Esophagus squamous epithelium (tissue), 5 donors: ENCODE results near the gene MT1A. TPM values are rescaled to one million over a fixed set of nuclear protein-coding genes. Genes with fewer than 3 reads are reported as not detected.

ENCODE experiments used
- DNase-seq: peaks from one replicate; lab custom pipeline; 2025; lab: John Stamatoyannopoulos, UW
- H3K27ac ChIP-seq, 4 donors: fragments of 200-600 bp; sonication (generic); one replicate each; pipeline ENCODE4 v1.5.1; 2016 to 2019; ENCODE audit warnings: mild to moderate bottlenecking in 1 of 4
- H3K27me3 ChIP-seq, 4 donors: fragments of 200-600 bp; sonication (generic); 1 replicate in 3 of 4; 2 replicates in 1 of 4; pipeline versions ENCODE4 v1.5.1 to v1.6.0; 2017 to 2021; ENCODE audit warnings: antibody characterized with exemption in 1 of 4
- H3K36me3 ChIP-seq, 3 donors: fragments of 200-600 bp; sonication (generic); one replicate each; pipeline ENCODE4 v1.5.1; 2016 to 2019
- H3K4me1 ChIP-seq, 3 donors: fragments of 200-600 bp; sonication (generic); one replicate each; pipeline ENCODE4 v1.5.1; 2017 to 2019
- H3K4me3 ChIP-seq, 4 donors: fragments of 200-600 bp; sonication (generic); 1 replicate in 3 of 4; 2 replicates in 1 of 4; pipeline ENCODE4 v1.5.1; 2016 to 2019; ENCODE audit warnings: mild to moderate bottlenecking in 2 of 4, moderate library complexity in 1 of 4
- H3K9me3 ChIP-seq, 3 donors: fragments of 200-600 bp; sonication (generic); one replicate each; pipeline ENCODE4 v1.5.1; 2016 to 2019
- POLR2A ChIP-seq, 4 donors: fragments of 450-650 bp; IDR thresholded peaks; one replicate each; pipeline ENCODE4 v1.6.1; 2017; ENCODE audit warnings: antibody characterized with exemption in 4 of 4, mild to moderate bottlenecking in 4 of 4, moderate library complexity in 3 of 4
- WGBS, 2 donors: methylation state at CpG; one replicate each; pipeline ENCODE4 v1.1.5; 2018; 5-methylcytosine and 5-hydroxymethylcytosine counted together
- intact Hi-C: fragments of 100-400 bp; cut with DNase I; formaldehyde crosslinking; loops from one replicate; pipeline ENCODE4 v1.15.0; 2022
- total RNA-seq, 4 donors: library from RNA; depleted of rRNA; stranded (reverse); fragments of >200 nt; gene quantifications; one replicate each; pipeline ENCODE4 v1.1.0, GENCODE V29; 2016
- TF ChIP-seq, protein P1 (sequence below), 6 experiments: fragments of 450-650 bp in 4 of 6; fragments of 200-600 bp in 2 of 6; sonication (generic) in 2 of 6; IDR thresholded peaks; one replicate each; pipeline ENCODE4 v1.5.1; 2016 to 2019; ENCODE audit warnings: antibody characterized with exemption in 6 of 6, mild to moderate bottlenecking in 4 of 6, moderate library complexity in 4 of 6
- donor health status: DM: yes; HTN: yes; CAD: no.

The MT1A gene
- total RNA-seq, 4 donors from 2014 or later, result 3.3 to 34.2 (median 5.3) TPM; not detected in 1

DNA sequence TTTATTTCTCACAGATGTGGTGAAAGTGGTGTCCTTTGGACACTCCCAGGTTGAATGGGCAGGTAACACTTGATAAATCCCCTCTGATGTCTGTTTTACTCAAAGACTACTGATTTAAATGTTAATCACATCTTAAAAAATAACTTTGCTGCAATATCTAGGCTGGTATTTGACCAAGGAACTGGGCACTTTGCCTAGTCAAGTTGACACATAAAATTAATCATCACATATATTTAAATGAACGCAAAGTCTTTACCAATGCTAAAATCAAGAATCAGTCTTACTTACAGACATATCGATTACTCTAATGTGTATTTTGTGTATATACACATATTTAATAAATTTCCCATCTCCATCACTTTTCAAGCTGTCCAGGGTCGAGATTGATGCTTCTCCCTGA lies 23.1 kb upstream of the MT1A start:
- Histone ChIP-seq H3K27me3 (peaks cover 0 to 19% (median 0%) of the 10 kb centered on the region in 4 donors), H3K36me3 (no peaks in the 10 kb centered on the region), H3K4me1 (peaks cover 18 to 42% (median 21%) of the 10 kb centered on the region in 3 donors), H3K4me3 (no peak overlapping the region), H3K27ac (no peak overlapping the region), H3K9me3 (no peaks in the 10 kb centered on the region)
- WGBS, 2 donors, result 59 to 68% methylated on average over 3 of the region's 3 CpGs
- no peak for TF ChIP-seq POLR2A (IDR thresholded peaks at IDR 0.05)
- TF ChIP-seq, protein P1, sequence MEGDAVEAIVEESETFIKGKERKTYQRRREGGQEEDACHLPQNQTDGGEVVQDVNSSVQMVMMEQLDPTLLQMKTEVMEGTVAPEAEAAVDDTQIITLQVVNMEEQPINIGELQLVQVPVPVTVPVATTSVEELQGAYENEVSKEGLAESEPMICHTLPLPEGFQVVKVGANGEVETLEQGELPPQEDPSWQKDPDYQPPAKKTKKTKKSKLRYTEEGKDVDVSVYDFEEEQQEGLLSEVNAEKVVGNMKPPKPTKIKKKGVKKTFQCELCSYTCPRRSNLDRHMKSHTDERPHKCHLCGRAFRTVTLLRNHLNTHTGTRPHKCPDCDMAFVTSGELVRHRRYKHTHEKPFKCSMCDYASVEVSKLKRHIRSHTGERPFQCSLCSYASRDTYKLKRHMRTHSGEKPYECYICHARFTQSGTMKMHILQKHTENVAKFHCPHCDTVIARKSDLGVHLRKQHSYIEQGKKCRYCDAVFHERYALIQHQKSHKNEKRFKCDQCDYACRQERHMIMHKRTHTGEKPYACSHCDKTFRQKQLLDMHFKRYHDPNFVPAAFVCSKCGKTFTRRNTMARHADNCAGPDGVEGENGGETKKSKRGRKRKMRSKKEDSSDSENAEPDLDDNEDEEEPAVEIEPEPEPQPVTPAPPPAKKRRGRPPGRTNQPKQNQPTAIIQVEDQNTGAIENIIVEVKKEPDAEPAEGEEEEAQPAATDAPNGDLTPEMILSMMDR (IDR thresholded peaks at IDR 0.05), result no peak
- DNase-seq, result no peak
- intact Hi-C loops, result no loop called here

GRCh38 chr16:56616608-56617211 lies 21.8 kb upstream of the MT1A start:
- TF ChIP-seq, protein P1 (IDR thresholded peaks at IDR 0.05), result no peak
- no peak for TF ChIP-seq POLR2A (IDR thresholded peaks at IDR 0.05)
- H3K36me3 ChIP-seq, result no peaks in the 10 kb centered on the region
- H3K27me3 ChIP-seq, result peaks cover 0 to 19% (median 0%) of the 10 kb centered on the region in 4 donors
- intact Hi-C loops, result no loop called here
- H3K27ac ChIP-seq, result peak overlapping the region in 3 of 4 donors; percentile 58 to 64 (median 63)
- DNase-seq, result no peak
- no peaks in the 10 kb centered on the region for H3K9me3 ChIP-seq
- H3K4me1 ChIP-seq, result peaks cover 9 to 28% (median 11%) of the 10 kb centered on the region in 3 donors
- WGBS, 2 donors, result 61 to 71% methylated on average over 15 to 18 of the region's 23 CpGs
- peak overlapping the region; percentile 10 to 54 (median 42) for H3K4me3 ChIP-seq

DNA sequence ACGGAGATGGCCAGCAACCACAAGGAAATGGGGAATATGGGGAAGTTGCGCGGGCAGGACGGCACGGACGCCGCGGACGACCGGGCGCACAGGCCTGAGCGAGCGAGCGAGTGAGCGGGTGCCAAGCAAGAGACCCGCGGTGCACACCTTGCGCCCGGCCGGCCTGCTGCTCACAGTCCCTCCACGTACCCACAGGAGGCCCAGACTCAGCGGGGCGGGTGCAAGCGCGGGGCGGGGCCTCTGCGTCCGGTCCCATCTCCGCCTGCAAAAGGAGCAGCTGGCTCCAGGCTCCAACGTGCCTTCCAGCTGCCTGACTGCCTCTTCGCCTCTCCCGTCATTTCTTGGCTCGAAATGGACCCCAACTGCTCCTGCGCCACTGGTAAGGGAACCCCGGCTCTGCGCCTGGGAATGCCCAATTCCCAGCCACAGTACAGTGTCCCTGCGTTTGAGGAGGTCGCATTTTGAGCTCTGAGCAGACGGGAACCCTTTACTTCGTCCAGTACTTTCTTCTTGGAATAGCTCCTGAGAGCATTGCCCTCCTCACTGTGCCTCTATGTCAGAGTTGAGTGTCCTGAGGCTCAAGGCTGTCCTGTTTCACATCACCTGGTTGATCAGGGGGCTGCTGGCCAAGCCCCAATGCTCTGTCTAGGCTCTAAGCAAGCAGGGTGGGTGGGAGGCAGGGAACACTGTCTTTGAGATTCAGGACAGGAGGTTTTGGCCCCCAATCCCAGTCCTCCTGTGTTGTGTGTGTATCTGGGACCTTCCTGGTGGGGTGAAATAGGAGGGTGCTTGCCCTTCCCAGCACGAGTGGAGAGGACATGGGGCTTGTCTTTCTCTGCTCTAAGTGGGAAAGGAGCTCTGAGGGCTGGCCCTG lies 21.0 kb upstream of the MT1A start:
- Histone ChIP-seq H3K9me3 (no peaks in the 10 kb centered on the region), H3K27ac (peak overlapping the region; percentile 31 to 64 (median 60)), H3K4me1 (peaks cover 9 to 22% (median 11%) of the 10 kb centered on the region in 3 donors), H3K36me3 (no peaks in the 10 kb centered on the region), H3K4me3 (peak overlapping the region; percentile 10 to 54 (median 42)), H3K27me3 (peaks cover 0 to 19% (median 0%) of the 10 kb centered on the region in 4 donors)
- intact Hi-C loops, result no loop called here
- 4 to 24% methylated on average over 15 to 34 of the region's 41 CpGs for WGBS, 2 donors
- no peak for DNase-seq
- TF ChIP-seq POLR2A (IDR thresholded peaks at IDR 0.05), result peak in 1 of 4 donors; percentile 24
- TF ChIP-seq, protein P1 (IDR thresholded peaks at IDR 0.05), result peak in 1 of 6 experiments; percentile 17

DNA sequence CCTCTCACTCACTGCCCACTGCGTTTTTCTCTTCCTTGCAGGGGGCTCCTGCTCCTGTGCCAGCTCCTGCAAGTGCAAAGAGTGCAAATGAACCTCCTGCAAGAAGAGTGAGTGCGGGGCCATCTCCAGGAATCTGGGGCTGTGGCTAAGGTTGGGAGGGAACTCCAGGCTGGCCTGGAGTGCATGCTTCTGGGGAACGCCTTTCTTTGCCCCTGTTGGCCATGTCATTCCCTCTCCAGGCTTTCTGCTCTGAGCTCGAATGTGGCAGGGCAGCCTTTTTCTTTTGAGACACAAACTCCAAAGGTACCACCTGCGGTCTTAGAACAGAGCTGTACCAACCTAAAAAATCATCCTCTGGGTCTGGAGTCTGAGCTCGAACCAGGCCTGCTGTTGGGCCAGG lies 20.3 kb upstream of the MT1A start:
- no peak overlapping the region for H3K27ac ChIP-seq

More for the DNA sequence above, 20.3 kb upstream of the MT1A start:
- H3K4me3 ChIP-seq, result no peak overlapping the region
- TF ChIP-seq, protein P1 (IDR thresholded peaks at IDR 0.05), result no peak
- no peak for TF ChIP-seq POLR2A (IDR thresholded peaks at IDR 0.05)
- intact Hi-C loops, result no loop called here
- no peak for DNase-seq
- WGBS, 2 donors, result 63 to 82% methylated on average over 4 to 5 of the region's 6 CpGs
- H3K4me1 ChIP-seq, result peaks cover 9 to 22% (median 11%) of the 10 kb centered on the region in 3 donors
- no peaks in the 10 kb centered on the region for H3K9me3 ChIP-seq
- H3K36me3 ChIP-seq, result no peaks in the 10 kb centered on the region
- peaks cover 0 to 19% (median 0%) of the 10 kb centered on the region in 4 donors for H3K27me3 ChIP-seq
